ENCODE results near the gene MALRD1.

The MALRD1 gene

DNA sequence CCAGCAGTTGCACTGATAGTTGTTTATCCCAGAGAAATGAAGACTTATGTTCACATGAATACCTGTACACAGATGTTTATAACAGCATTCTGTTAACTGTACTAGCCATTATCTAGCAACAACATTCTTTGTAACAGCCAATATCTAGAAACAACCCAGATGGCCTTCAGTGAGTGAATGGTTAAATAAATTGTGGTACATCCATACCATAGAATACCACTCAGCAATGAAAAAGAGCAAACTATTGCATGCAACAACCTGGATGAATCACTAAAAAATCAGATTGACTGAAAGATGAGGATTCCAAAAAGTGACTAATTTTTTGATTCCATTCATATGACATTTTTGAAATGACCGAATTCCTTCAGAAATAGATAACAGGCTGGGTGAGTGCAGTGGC lies 360.3 kb downstream of the MALRD1 start:
- DNase-seq, result no peak

DNA sequence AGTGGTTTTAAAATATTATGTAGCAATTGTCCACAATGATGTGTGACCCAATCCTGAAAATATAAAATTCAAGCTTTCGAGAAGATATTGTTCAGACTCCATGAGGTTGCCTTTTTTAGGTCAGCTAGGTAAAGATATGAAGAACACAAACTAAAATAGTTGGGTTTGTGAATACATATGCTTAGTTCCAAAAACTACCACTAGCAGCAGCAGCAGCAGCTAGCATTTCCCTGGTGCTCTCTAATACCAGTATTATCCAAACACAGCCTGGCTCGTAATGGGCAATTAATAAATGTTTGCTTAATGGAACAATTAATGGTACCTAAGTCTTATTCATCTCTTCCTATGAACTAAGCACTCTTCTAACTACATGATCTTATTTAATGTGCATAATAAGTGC lies 362.5 kb downstream of the MALRD1 start:
- DNase-seq, result no peak

DNA sequence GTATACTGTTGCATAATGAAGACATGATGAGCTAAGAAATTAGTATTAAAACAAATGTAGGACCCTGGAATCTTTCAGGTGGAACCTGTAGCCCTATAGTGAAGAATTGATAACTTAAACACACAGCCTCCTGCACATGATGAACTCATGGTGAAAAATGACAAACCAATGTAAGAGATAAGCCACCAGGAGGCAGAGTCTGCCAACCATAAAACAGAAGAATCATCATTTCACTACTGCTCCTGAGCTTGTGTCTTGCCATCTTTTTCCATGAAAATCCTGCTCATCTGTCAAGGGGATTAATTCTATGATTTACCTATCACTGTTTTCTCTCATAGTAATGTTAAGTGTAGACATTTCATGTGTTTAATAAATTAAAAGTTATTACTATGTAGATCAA lies 363.9 kb downstream of the MALRD1 start:
- peak; percentile 59 for DNase-seq

DNA sequence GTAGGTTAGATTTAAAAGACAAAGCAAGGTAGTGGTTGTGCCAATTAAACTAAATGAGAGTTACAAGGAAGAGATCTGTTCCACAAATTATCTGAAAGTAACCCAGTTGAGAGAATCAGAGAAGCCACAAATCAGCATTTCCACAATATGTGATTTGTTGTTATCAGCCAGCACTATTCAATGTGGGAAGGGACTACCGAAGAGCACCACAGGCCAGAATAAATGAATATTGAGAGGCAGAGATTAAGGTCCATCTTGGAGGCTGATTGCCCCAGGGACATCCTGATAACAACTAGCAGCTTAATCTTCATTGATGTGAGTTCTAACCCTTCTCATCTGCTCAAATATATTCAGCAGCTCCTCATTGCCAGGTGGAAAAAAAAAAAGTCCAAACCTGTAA lies 367.6 kb downstream of the MALRD1 start:
- no peak for DNase-seq

DNA sequence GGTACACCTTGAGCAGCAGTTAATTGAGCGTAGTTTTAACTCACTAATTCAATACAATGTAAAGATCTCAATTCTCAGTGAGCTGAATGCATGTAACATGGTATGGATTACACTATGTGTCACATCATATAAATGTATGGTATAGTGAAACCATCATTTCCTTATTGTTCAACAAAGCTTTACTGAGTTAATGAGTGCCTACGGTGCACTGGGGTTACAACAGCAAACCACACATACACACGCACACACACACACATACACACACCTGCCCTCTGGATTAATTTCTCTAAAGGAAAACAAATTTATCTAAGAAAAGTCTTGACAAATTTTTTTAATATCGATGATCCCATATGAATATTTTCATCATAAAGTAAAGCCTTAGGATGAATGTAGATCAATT lies 369.1 kb downstream of the MALRD1 start:
- DNase-seq, result no peak

DNA sequence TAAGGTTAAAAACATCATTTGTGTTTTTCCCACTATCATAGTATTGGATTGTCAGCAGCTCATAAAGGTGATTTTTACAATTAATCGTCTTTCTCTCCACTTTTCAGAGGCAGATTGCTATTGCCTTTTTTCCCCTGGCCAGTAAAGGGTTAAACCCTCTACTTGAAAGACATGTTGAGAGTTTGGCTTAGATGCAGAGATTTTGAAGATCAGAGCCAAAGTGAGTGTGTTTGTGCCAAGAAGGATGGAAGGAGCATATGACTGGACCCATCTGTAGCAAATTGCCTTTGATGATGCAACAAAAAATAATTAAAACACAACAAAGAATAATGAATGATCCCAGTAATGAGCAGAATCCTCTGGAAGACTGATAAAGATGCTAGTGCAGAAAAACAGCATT lies 373.1 kb downstream of the MALRD1 start:
- no peak for DNase-seq

DNA sequence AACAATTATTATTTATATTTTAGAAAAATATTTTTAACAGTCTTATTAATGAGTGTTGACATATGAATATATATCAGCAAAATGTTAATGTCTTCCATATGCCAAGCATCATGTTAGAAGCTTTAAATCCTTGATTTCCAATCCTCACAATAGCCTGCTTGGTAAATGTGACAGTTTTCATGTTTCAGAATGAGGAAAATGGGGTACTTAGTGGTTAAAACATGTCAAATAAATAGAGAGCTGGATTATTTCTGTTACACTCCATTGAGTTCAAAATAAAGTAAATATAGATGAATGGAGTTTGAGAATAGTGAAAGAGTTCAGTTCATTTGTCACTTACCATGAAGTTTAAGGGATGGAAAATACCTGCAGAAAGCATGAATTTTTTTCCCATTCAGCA lies 377.4 kb downstream of the MALRD1 start:
- DNase-seq, result no peak

DNA sequence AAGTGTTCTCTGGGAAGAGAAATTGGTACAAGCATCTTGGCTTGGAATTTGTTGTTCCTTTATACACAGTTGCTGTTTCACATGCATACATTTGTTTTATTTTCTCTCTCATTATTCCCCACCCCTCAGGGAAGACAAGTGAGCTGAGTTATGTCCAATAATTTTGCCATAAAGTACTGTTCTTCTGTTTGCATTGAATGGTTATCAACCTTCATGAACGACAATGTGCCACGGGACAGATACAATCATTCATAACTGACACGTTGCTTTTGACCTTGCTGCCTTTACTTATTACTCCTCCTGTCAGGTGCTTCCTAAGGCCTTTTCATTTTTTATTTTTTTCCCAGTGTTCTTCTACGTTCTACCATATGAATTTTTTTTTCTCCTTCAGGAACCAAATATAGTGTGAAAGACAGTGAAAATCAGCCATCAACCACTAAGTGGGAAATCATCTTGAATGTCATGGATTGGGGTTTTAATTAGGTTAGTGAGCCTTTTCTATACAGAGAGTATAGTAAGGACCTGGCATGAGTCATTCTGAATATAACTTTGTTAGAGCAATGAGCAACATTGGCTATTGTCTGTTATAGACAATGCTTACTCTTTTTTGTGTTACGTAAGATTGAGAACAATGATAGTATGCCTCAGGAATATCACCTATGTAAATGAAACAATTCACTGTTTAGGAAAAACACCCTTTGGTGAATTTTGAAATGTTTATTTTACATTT lies 383.2 kb downstream of the MALRD1 start:
- DNase-seq, result no peak

DNA sequence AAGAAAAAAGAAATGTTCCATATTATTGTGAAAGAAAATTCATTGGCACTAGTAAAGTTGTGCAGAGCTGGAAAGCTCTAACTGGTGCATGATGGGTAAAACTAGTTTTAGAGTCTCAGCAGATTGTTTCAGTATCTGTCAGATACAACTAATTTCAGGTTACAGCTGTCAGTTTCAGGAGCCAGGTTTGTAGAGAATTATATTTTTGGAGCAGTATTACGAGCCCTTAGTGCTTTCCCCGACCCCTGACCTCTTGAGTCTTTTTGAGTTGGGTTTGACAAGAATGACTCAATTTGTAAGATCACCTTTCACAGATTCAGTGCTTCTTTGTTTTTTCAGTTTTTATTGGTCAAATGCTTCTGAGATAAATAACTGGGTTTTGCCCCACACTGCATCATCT lies 401.3 kb downstream of the MALRD1 start:
- DNase-seq, result no peak

DNA sequence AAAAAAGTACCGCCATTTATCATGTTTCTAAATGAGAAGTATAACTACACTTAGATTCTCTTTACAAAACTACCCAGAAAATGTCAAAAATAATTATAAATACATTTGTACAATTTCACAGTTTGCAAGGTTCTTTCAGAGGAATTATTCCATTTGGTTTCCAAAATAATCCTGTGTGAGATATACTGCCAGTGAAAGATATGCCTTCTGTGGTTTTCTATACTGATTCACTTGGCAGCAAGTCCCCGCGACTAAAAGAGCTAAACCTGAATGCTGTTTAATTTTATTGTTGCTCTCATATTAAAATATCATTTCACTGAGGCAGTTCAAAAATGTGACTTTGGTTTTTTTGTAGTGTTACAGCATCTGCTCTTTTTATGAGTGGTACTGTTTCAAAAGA lies 402.8 kb downstream of the MALRD1 start:
- DNase-seq, result no peak

DNA sequence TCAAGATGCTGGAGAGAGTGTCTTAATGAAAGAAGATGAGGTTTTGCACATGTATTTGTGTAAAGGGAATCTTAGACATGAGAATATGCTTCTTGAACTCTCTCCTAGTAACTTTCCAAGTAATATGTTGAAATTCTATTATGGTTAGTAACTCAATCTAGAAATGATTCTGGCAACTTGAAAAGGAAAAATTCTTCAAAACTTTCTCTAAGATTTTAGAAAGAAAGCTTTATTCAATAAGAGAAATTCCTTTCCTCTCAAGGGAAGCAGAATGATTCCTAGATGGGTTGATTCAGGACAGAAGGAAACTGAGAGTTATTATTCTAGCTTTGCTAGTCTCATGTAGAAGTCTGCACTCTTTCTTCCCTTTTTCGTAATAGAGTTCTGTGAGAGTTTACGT lies 403.3 kb downstream of the MALRD1 start:
- DNase-seq, result no peak

DNA sequence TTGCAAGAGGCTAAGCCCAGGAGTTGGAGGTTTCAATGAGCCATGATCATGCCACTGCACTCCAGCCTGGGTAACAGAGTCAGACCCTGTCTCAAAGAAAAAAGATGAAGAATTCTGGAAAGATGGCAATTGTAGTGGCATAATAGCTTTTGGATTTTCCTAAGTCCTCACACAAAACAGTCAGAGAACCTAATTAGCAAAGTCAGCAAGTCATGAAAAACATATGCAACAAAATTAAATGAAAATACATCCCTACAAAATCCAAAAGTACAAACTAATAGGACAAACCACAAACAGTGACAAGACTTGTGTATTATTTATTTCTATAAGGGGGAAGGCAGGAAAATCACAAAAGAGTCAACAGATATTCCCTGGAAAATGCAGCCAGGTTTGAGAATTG lies 405.4 kb downstream of the MALRD1 start:
- DNase-seq, result no peak

DNA sequence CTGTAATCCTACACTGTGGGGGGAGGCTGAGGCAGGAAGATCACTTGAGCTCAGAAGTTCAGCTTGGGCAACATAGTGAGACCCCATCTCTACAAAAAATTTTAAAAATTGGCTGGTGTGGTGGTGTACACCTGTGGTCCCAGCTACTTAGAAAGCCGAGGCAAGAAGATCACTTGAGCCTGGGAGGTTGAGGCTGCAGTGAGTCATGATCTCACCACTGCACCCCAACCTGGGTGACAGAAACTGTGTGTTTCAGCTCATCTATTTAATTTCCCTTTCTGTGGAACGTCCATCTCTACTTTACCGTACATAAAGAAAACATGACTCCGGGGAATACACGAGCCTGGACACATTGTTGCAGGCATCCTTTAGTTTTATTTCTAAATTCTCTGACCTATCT lies 413.0 kb downstream of the MALRD1 start:
- no peak for DNase-seq

DNA sequence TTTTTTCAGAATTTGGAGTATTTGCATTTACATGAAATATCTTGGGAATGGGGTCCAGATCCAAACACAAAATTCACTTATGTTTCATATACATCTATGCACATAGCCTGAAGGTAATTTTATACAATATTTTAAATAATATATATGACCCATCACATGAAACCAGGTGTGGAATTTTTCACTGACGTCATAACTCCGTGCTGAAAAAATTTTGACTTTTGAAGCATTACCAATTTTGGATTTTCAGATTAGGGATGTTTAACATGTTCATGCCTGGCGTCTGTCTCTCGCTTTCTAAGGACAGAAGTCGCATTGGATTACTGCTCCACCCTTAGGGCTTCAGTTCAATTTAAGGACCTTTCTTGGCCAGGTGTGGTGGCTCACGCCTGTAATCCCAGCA lies 418.1 kb downstream of the MALRD1 start:
- no peak for DNase-seq

DNA sequence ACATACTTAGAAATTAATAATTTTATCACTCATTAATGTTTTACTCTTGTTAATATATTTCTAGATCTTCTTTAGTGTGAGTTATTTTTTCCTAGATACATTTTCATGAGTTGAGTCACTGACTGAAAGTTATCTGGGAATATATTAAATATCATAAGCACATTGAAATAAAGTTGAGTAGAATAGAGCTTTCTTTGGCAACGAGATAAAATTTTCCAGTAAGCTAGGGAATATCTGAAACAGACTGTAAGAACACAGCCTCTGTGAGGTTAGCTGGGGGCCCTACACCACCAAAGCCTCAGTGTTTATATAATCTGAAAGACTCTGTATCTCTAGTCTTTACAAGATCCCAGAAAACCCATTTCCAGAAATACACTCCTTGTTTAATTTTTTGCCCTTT lies 419.8 kb downstream of the MALRD1 start:
- no peak for DNase-seq

DNA sequence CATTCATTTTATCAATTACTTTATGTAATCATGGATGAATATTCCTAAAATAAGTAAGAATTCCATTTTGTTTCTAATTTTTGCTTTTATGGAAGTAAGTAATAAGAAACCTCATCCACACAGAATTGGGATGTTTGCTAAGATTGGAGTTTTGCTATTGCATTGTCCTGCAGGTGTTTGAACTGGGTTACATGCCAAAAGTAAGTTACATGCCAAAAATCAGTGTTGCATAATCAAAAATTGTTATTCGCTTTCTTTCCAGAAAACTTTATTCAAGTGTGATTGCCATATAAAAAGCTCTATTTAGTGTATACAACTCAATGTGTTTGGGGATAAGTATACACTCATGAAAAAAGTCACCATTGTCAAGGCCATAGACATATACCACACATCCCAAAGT lies 420.9 kb downstream of the MALRD1 start:
- DNase-seq, result no peak

DNA sequence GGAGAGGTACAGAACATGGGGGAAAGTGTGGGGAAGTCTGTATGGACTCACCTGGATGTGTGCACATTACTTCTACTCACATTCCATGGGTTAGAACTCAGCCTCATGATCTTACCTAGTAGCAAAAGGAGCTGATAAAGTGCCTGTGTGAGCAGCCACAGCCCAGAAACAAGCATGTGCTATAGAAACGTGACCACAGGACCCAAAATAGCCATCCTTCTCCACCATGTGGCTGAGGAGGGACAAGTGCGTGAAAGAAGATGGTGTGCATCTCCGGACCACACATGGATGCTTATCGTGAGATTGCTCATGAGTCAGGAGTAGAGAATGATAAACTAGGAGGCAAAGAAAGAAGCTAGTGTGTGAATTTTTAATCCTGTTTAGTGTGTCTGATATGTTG lies 431.3 kb downstream of the MALRD1 start:
- no peak for DNase-seq

DNA sequence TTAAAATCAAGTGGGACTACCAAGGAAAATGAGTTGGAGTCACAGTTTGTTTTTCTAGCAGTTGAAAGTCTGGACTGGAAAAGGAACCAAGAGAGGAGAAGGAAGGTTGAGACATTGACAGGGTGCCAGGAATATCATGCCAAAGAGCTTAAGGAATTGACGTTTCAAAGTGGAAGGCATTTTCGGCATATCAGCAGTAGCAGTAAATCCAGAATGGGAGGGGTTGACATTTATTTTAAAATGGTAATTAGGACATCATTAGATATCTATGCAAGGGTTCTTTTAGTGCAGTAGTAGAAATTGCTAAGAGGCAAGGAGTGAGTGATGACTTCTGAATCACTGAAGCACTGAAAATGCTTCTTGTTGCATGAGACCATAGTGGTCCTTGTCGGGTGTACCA lies 431.8 kb downstream of the MALRD1 start:
- DNase-seq, result no peak

DNA sequence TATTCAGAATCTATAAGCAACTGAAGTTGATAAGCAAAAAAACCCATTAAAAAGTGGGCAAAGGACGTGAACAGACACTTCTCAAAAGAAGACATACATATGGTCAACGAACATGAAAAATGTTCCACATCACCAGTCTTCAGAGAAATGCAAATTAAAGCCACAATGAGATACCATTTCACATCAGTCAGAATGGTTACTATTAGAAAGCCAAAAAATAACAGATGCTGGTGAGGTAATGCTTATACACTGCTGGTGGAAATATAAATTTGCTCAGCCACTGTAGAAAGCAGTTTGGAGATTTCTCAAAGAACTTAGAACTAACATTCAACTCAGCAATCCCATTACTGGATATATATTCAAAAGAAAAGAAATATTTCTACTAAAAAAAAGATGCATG lies 434.8 kb downstream of the MALRD1 start:
- no peak for DNase-seq

DNA sequence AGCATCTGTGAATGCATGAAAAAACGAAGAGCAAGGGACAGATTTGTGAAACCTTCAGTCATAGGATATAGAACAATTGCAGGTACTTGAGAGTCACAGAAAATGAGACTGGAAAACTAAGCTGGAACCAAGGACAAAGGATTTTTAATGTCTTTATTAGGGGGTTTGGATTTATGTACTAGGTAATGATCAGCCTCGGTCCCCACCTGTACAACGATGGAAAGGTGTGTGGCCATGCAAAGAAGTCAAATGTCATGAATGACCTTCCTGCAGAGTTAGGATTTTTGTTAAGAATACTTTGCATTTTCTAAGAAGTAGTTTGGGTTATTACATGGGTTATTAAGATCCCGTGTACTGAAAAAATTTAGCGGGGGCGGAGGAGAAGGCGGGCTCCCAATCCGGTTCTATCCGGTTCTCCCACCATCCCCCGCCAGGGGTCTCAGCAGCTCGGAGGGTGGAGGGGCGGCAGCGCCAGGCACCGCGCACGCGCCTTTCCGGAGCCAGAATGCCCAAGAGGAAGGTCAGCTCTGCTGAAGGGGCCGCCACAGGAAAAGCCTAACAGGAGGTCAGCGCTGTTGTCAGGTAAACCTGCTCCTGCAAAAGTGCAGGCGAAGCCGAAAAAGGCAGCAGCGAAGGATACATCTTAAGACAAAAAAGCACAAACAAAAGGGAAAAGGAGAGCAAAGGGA lies 440.1 kb downstream of the MALRD1 start:
- DNase-seq, result no peak

DNA sequence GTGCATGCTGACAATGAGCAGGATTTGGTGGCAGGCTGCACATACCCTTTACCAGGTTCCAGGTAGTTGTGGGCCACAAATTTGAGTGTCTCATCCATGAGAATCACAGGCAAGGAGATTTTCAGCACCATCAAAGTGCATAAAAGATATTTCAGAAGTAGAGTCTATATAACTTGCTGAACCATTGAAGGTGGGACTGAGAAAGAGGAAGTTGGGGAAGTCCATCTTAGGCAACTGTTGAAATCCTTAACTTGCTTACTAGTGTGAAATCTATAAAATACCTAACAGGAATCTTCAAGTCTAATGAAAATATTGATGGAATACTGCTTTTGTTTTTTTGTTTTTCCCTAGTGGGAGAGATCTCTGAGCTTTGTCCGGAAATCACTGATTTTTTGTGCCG lies 442.6 kb downstream of the MALRD1 start:
- DNase-seq, result no peak

DNA sequence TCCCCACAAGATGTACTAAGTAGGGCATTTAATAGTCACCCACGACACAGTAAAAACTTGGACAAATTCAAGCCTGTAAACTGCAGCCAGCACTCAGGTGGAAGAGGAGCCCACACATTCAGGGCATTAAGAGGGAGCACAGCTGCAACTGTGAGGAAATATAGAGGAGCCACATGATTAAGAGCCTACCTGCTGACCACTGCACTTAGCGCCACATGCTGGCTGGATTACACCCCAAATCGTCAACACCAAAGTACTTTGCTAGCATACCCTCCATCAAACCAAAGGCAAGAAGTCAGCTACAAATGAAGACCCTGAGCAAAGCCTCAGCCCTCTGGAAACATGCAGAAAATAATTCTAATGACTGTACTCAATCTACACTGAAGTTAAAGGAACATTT lies 445.3 kb downstream of the MALRD1 start:
- no peak for DNase-seq

DNA sequence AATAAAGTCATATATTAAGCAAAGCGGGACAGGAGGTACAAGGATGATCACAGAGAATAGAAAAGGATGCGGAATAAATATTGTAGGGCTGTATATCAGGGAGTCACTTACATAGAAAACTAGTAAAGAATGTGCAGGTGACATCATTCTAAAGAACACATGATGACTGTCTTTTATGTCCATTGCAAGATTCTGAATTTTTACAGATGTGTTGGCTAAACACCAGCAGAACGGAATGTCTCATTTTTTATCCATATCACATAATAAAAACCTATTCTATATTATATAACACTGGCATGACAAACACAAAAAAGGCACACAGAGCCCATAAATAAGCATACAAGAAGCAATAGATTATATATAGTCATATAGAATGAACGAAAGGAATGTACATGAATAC lies 448.4 kb downstream of the MALRD1 start:
- DNase-seq, result no peak

DNA sequence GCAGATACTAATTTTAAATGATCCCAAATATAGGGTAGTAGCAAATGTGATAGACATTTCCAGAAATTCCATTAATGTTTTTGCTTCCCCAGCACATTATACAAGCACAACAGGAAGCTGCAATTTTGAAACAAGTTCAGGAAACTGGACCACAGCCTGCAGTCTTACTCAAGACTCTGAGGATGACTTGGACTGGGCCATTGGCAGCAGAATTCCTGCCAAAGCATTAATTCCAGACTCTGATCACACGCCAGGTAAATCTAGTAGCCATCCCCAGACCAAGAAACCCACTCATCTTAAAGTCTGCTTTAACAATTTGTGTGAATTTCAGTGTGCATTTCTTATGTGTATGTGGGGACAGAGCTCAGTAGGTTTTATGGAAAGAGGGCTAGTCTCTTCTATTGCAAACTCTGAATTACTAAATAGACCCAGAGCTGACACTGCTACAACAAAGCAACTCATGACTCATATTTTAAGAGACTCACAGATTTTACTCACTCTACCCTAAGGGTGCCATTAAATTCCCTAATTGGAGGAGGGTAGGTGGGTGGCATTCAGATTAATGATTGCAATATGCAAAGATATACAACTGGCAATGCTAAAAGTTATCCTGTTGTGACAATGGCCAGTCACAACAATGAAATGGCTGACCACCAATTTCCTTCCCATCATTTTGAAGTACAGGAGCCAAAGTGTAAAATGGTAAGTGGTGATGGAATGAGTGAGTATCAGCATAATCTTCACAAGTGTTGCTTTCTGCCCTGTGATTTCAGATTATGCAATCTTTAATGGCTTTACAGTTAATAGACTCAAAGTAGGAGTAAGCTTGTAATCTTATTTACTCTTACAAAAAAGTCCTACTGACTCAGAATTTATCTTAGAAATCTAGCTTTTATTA lies 450.0 kb downstream of the MALRD1 start:
- no peak for DNase-seq
